HEK293 (cell line): ENCODE data around the gene SLC20A1.

ENCODE experiments used
- CTCF ChIA-PET: fragments of 350-600 bp; formaldehyde crosslinking; extraction: SDS; loops from one replicate; lab custom pipeline; 2021; ENCODE audit warnings: antibody characterized with exemption; lab: Yijun Ruan, JAX
- POLR2A ChIA-PET: fragments of 300-600 bp; formaldehyde crosslinking; extraction: SDS; loops from one replicate; lab custom pipeline; 2020; ENCODE audit warnings: antibody characterized with exemption, inconsistent platforms; lab: Yijun Ruan, JAX
- H3K27ac ChIP-seq: fragments of 200-500 bp; sonication (Bioruptor generic); 2 replicates; pipeline ENCODE4 v1.5.1; 2014; ENCODE audit warnings: low read depth, low read length, control low read depth, inconsistent platforms; ENCODE audit errors: extremely low read depth
- H3K36me3 ChIP-seq, 2 experiments: fragments of 200-500 bp in 1 of 2; sonication (Bioruptor generic) in 1 of 2; 1 replicate in 1 of 2; 2 replicates in 1 of 2; pipeline ENCODE4 v1.5.1; 2014 to 2017; ENCODE audit warnings: inconsistent platforms in 2 of 2, low read length in 2 of 2; ENCODE audit not compliant: control insufficient read depth in 2 of 2, insufficient read depth in 1 of 2
- H3K4me1 ChIP-seq: fragments of 200-500 bp; sonication (Bioruptor generic); 2 replicates; pipeline ENCODE4 v1.5.1; 2014; ENCODE audit warnings: mild to moderate bottlenecking, low read length, inconsistent platforms; ENCODE audit not compliant: control insufficient read depth, insufficient read depth
- H3K4me3 ChIP-seq: 2 replicates; pipeline ENCODE4 v1.5.1; 2011; ENCODE audit warnings: low read depth, mild to moderate bottlenecking, control low read depth, low read length, moderate library complexity
- H3K9me3 ChIP-seq: fragments of 200-500 bp; sonication (Bioruptor generic); 2 replicates; pipeline ENCODE4 v1.5.1; 2014; ENCODE audit warnings: low read depth, low read length, inconsistent platforms; ENCODE audit not compliant: control insufficient read depth, insufficient read depth
- GFI1B ChIP-seq: fragments of 450-650 bp; formaldehyde crosslinking; IDR thresholded peaks from 2 replicates; pipeline ENCODE4 v1.5.1; 2016; ENCODE audit warnings: missing biosample characterization, missing genetic modification characterization
- GLI2 ChIP-seq: fragments of 450-650 bp; formaldehyde crosslinking; IDR thresholded peaks from 2 replicates; pipeline ENCODE4; 2017; ENCODE audit warnings: missing biosample characterization, missing genetic modification characterization, low read depth, borderline replicate concordance
- MZF1 ChIP-seq: fragments of 450-650 bp; formaldehyde crosslinking; IDR thresholded peaks from 2 replicates; pipeline ENCODE4 v1.5.1; 2017; ENCODE audit warnings: missing biosample characterization, missing genetic modification characterization, borderline replicate concordance
- SP3 ChIP-seq: fragments of 450-650 bp; formaldehyde crosslinking; IDR thresholded peaks from 2 replicates; pipeline ENCODE4 v1.5.1; 2016; ENCODE audit warnings: missing biosample characterization, missing genetic modification characterization
- ZFHX2 ChIP-seq: fragments of 450-650 bp; formaldehyde crosslinking; conservative IDR thresholded peaks from 2 replicates; pipeline ENCODE4 v1.5.1; 2016; ENCODE audit warnings: missing biosample characterization, missing genetic modification characterization
- ZFP37 ChIP-seq: fragments of 450-650 bp; formaldehyde crosslinking; IDR thresholded peaks from 2 replicates; pipeline ENCODE4 v1.5.1; 2016; ENCODE audit warnings: missing biosample characterization, missing genetic modification characterization
- ZNF211 ChIP-seq: fragments of 450-650 bp; formaldehyde crosslinking; IDR thresholded peaks from 2 replicates; pipeline ENCODE4 v1.5.1; 2016; ENCODE audit warnings: low read depth, missing biosample characterization, missing genetic modification characterization
- ZNF423 ChIP-seq: fragments of 450-650 bp; formaldehyde crosslinking; IDR thresholded peaks from 2 replicates; pipeline ENCODE4 v1.5.1; 2016; ENCODE audit warnings: missing biosample characterization, missing genetic modification characterization
- ZNF548 ChIP-seq: fragments of 450-650 bp; formaldehyde crosslinking; IDR thresholded peaks from 2 replicates; pipeline ENCODE4 v1.5.1; 2016; ENCODE audit warnings: missing biosample characterization, missing genetic modification characterization
- ZNF654 ChIP-seq: fragments of 450-650 bp; formaldehyde crosslinking; IDR thresholded peaks from 2 replicates; pipeline ENCODE4 v1.5.1; 2016; ENCODE audit warnings: low read depth, missing biosample characterization, missing genetic modification characterization
- ZNF660 ChIP-seq: fragments of 450-650 bp; IDR thresholded peaks from 2 replicates; pipeline ENCODE4 v1.5.1; 2018; ENCODE audit warnings: missing biosample characterization, mild to moderate bottlenecking, missing genetic modification characterization
- ZNF677 ChIP-seq: fragments of 450-650 bp; IDR thresholded peaks from 2 replicates; pipeline ENCODE4 v1.5.0; 2018; ENCODE audit warnings: missing biosample characterization, mild to moderate bottlenecking, missing genetic modification characterization, moderate library complexity
- ZNF768 ChIP-seq: fragments of 450-650 bp; formaldehyde crosslinking; IDR thresholded peaks from 2 replicates; pipeline ENCODE4 v1.5.1; 2018; ENCODE audit warnings: missing biosample characterization, mild to moderate bottlenecking, missing genetic modification characterization
- ZNF777 ChIP-seq: fragments of 450-650 bp; formaldehyde crosslinking; IDR thresholded peaks from 2 replicates; pipeline ENCODE4 v1.5.1; 2017; ENCODE audit warnings: missing biosample characterization, missing genetic modification characterization, borderline replicate concordance
- ZXDB ChIP-seq: fragments of 450-650 bp; formaldehyde crosslinking; IDR thresholded peaks from 2 replicates; pipeline ENCODE4 v1.5.1; 2016; ENCODE audit warnings: missing biosample characterization, missing genetic modification characterization
- TF ChIP-seq, protein P1 (sequence below): fragments of 450-650 bp; formaldehyde crosslinking; IDR thresholded peaks from 2 replicates; pipeline ENCODE4 v1.5.1; 2016; ENCODE audit warnings: missing biosample characterization, missing genetic modification characterization, low read depth
- TF ChIP-seq, protein P2 (sequence below): fragments of 450-650 bp; formaldehyde crosslinking; IDR thresholded peaks from 2 replicates; pipeline ENCODE4 v1.5.1; 2016; ENCODE audit warnings: missing biosample characterization, missing genetic modification characterization
- TF ChIP-seq, protein P3 (sequence below): fragments of 450-650 bp; formaldehyde crosslinking; IDR thresholded peaks from 2 replicates; pipeline ENCODE4 v1.5.1; 2016; ENCODE audit warnings: missing biosample characterization, missing genetic modification characterization
- TF ChIP-seq, protein P4 (sequence below): fragments of 450-650 bp; formaldehyde crosslinking; IDR thresholded peaks from 2 replicates; pipeline ENCODE4 v1.5.1; 2016; ENCODE audit warnings: missing biosample characterization, missing genetic modification characterization
- TF ChIP-seq, protein P5 (sequence below): fragments of 450-650 bp; formaldehyde crosslinking; IDR thresholded peaks from 2 replicates; pipeline ENCODE4 v1.5.1; 2017; ENCODE audit warnings: missing biosample characterization, missing genetic modification characterization

Gene SLC20A1

DNA sequence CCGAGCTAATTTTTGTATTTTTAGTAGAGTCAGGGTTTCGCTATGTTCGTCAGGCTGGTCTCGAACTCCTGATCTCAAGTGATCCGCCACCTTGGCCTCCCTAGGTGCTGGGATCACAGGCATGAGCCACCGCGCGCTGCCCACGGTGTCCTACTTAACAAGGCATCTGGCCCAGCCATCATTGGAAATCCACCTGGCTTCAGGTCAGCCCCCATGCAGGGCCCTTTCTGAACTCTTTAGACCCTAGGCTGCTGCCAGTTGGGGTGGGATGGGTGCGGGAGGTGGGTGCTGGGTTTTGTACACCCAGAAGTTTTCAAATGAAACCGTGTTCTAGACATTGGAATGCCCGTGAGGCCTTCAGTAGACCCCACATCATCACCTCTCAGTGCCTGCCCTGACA is 48.4 kb downstream of the SLC20A1 start:
- POLR2A ChIA-PET = no interaction called here
- TF ChIP-seq GLI2 (tag by site-specific recombination) (no peak), ZXDB (tag by site-specific recombination) (no peak), ZNF423 (no peak), ZNF677 (tag by site-specific recombination) (no peak)
- H3K4me3 ChIP-seq = no peak overlapping the region
- no peaks in the 10 kb centered on the region for H3K36me3 ChIP-seq
- no peaks in the 10 kb centered on the region for H3K9me3 ChIP-seq
- no peak overlapping the region for H3K27ac ChIP-seq
- no peaks in the 10 kb centered on the region for H3K4me1 ChIP-seq
- CTCF ChIA-PET = interaction anchor here (3.2 kb wide), 1 partner anchor 32 kb away, joined by 21 read pairs; no protein-coding TSS in a partner anchor

DNA sequence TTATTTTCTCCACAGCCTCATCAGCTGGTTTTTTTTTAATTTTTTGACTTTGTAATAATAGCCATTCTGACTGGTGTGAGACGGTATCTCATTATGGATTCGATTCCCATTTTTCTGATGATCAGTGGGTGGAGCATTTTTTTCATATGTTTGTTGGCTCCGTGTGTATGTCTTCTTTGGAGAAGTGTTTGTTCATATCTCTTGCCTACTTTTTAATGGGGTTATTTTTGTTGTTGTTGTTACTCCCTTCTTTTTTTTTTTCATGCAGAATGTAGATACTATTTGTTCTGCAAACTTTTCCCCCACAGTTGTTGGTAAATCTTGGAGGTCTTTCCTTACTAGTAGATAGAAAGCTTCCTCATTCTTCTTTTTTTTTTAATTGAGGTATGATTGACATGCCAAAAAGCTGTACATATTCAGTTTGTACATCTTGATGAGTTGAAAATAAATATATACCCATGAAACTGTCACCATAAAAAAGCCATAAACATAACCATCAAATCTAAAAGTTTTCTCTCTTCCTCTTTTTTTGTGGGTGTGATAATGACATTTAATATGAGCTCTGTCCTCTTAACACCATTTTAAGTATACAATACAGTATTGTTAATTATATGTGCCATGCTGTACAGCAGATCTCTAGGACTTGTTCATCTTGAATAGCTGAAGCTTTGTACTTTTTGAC is 53.2 kb downstream of the SLC20A1 start:
- no peaks in the 10 kb centered on the region for H3K4me1 ChIP-seq
- H3K27ac ChIP-seq = no peak overlapping the region
- no peaks in the 10 kb centered on the region for H3K9me3 ChIP-seq
- ChIA-PET CTCF (interaction anchor here (0.6 to 3.6 kb wide), 4 partner anchors 8 to 99 kb away, joined by 3 to 23 read pairs (median 4); no protein-coding TSS in a partner anchor), POLR2A (interaction anchor here (0.6 kb wide), 1 partner anchor 27 kb away, joined by 3 read pairs; no protein-coding TSS in a partner anchor)
- no peak overlapping the region for H3K4me3 ChIP-seq
- H3K36me3 ChIP-seq = no peaks in the 10 kb centered on the region
- TF ChIP-seq GFI1B = no peak
- TF ChIP-seq, protein P1, sequence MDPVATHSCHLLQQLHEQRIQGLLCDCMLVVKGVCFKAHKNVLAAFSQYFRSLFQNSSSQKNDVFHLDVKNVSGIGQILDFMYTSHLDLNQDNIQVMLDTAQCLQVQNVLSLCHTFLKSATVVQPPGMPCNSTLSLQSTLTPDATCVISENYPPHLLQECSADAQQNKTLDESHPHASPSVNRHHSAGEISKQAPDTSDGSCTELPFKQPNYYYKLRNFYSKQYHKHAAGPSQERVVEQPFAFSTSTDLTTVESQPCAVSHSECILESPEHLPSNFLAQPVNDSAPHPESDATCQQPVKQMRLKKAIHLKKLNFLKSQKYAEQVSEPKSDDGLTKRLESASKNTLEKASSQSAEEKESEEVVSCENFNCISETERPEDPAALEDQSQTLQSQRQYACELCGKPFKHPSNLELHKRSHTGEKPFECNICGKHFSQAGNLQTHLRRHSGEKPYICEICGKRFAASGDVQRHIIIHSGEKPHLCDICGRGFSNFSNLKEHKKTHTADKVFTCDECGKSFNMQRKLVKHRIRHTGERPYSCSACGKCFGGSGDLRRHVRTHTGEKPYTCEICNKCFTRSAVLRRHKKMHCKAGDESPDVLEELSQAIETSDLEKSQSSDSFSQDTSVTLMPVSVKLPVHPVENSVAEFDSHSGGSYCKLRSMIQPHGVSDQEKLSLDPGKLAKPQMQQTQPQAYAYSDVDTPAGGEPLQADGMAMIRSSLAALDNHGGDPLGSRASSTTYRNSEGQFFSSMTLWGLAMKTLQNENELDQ = no peak
- TF ChIP-seq ZFHX2 (tag by site-specific recombination) = no peak
- TF ChIP-seq ZNF768 (tag by site-specific recombination) = no peak
- TF ChIP-seq ZNF211 = no peak
- no peak for TF ChIP-seq ZNF548 (tag by site-specific recombination)
- TF ChIP-seq, protein P2, sequence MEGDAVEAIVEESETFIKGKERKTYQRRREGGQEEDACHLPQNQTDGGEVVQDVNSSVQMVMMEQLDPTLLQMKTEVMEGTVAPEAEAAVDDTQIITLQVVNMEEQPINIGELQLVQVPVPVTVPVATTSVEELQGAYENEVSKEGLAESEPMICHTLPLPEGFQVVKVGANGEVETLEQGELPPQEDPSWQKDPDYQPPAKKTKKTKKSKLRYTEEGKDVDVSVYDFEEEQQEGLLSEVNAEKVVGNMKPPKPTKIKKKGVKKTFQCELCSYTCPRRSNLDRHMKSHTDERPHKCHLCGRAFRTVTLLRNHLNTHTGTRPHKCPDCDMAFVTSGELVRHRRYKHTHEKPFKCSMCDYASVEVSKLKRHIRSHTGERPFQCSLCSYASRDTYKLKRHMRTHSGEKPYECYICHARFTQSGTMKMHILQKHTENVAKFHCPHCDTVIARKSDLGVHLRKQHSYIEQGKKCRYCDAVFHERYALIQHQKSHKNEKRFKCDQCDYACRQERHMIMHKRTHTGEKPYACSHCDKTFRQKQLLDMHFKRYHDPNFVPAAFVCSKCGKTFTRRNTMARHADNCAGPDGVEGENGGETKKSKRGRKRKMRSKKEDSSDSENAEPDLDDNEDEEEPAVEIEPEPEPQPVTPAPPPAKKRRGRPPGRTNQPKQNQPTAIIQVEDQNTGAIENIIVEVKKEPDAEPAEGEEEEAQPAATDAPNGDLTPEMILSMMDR = no peak
- no peak for TF ChIP-seq ZFP37 (tag by site-specific recombination)
- TF ChIP-seq, protein P3, sequence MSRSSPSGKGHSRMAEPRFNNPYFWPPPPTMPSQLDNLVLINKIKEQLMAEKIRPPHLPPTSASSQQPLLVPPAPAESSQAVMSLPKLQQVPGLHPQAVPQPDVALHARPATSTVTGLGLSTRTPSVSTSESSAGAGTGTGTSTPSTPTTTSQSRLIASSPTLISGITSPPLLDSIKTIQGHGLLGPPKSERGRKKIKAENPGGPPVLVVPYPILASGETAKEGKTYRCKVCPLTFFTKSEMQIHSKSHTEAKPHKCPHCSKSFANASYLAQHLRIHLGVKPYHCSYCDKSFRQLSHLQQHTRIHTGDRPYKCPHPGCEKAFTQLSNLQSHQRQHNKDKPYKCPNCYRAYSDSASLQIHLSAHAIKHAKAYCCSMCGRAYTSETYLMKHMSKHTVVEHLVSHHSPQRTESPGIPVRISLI (tag by site-specific recombination) = no peak

DNA sequence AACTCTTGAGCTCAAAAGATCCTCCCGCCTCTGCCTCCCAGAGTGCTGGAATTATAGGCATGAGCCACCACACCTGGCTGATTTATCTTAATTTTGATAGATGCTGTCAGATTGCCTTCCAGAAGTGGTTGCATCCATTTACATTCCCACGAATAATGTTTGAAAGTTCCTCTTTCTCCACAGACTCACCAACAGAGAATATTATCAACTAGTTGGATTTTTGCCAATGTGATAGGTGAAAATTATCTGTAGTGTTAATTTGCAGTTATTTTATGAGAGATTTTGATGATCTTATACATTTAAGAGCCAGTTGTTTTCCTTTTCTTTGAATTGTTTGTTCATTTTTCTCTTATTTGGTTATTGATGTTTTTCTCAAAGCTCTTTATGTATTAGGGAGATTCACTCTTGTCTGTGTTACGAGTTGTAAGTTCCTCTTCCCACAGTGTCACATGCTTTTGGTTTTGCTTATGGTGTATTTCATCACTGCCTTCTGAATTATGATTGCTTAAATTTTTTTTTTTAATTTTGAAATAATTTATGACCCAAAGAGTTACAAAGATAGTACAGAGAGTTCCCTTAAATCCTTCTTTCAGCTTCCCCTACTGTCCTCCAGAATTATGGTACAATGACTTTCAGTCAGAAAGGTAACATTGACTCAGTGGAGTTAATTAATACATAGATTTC is 54.4 kb downstream of the SLC20A1 start:
- Histone ChIP-seq H3K4me1 (no peaks in the 10 kb centered on the region), H3K27ac (no peak overlapping the region), H3K9me3 (no peaks in the 10 kb centered on the region), H3K4me3 (no peak overlapping the region), H3K36me3 (no peaks in the 10 kb centered on the region)
- POLR2A ChIA-PET = interaction anchor here (0.7 kb wide), 1 partner anchor 19 kb away, joined by 4 read pairs; no protein-coding TSS in a partner anchor
- CTCF ChIA-PET = interaction anchor here (0.6 to 3.6 kb wide), 3 partner anchors 10 to 685 kb away, joined by 3 to 23 read pairs (median 4); no protein-coding TSS in a partner anchor
- TF ChIP-seq ZNF654 = no peak
- no peak for TF ChIP-seq ZNF777 (tag by site-specific recombination)
- TF ChIP-seq SP3 = no peak
- TF ChIP-seq ZNF660 (tag by site-specific recombination) = no peak
- no peak for TF ChIP-seq MZF1 (tag by site-specific recombination)
- TF ChIP-seq, protein P4, sequence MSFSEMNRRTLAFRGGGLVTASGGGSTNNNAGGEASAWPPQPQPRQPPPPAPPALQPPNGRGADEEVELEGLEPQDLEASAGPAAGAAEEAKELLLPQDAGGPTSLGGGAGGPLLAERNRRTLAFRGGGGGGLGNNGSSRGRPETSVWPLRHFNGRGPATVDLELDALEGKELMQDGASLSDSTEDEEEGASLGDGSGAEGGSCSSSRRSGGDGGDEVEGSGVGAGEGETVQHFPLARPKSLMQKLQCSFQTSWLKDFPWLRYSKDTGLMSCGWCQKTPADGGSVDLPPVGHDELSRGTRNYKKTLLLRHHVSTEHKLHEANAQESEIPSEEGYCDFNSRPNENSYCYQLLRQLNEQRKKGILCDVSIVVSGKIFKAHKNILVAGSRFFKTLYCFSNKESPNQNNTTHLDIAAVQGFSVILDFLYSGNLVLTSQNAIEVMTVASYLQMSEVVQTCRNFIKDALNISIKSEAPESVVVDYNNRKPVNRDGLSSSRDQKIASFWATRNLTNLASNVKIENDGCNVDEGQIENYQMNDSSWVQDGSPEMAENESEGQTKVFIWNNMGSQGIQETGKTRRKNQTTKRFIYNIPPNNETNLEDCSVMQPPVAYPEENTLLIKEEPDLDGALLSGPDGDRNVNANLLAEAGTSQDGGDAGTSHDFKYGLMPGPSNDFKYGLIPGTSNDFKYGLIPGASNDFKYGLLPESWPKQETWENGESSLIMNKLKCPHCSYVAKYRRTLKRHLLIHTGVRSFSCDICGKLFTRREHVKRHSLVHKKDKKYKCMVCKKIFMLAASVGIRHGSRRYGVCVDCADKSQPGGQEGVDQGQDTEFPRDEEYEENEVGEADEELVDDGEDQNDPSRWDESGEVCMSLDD (tag by site-specific recombination) = no peak
- TF ChIP-seq, protein P5, sequence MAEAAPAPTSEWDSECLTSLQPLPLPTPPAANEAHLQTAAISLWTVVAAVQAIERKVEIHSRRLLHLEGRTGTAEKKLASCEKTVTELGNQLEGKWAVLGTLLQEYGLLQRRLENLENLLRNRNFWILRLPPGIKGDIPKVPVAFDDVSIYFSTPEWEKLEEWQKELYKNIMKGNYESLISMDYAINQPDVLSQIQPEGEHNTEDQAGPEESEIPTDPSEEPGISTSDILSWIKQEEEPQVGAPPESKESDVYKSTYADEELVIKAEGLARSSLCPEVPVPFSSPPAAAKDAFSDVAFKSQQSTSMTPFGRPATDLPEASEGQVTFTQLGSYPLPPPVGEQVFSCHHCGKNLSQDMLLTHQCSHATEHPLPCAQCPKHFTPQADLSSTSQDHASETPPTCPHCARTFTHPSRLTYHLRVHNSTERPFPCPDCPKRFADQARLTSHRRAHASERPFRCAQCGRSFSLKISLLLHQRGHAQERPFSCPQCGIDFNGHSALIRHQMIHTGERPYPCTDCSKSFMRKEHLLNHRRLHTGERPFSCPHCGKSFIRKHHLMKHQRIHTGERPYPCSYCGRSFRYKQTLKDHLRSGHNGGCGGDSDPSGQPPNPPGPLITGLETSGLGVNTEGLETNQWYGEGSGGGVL (tag by site-specific recombination) = no peak
